BJ (cell line): ENCODE results near the gene MAPKAP1. TPM values are rescaled to one million over a fixed set of nuclear protein-coding genes. Genes with fewer than 3 reads are reported as not detected.
"Not testable (repeated sequence)": the region's sequence is repeated elsewhere in the genome, so short reads cannot be mapped to it uniquely, and the experiment has no call there.

ENCODE experiments used
- CTCF ChIA-PET: fragments of 350-600 bp; formaldehyde crosslinking; extraction: SDS; loops from one replicate; lab custom pipeline; 2021; ENCODE audit warnings: antibody characterized with exemption, inconsistent platforms; lab: Yijun Ruan, JAX
- POLR2A ChIA-PET: fragments of 300-600 bp; sonication (Branson Sonifier 250); formaldehyde crosslinking; extraction: SDS; loops from one replicate; lab custom pipeline; 2021; ENCODE audit warnings: antibody characterized with exemption; lab: Charles Lee
- DNase-seq: peaks from one replicate; pipeline ENCODE4 v3.0.0-alpha.2; 2011; ENCODE audit warnings: low read depth
- H3K27me3 ChIP-seq: 2 replicates; pipeline ENCODE4 v1.6.0; 2011; ENCODE audit warnings: low read length; ENCODE audit not compliant: control insufficient read depth, insufficient read depth
- H3K36me3 ChIP-seq: 2 replicates; pipeline ENCODE4 v1.5.1; 2011; ENCODE audit warnings: low read length; ENCODE audit not compliant: control insufficient read depth, insufficient read depth
- H3K4me3 ChIP-seq: 2 replicates; pipeline ENCODE4 v1.5.1; 2011; ENCODE audit warnings: low read depth, mild to moderate bottlenecking, control low read depth, low read length
- polyA plus RNA-seq: library from polyadenylated mRNA; depleted of rRNA; stranded (reverse); fragments of >200 nt; gene quantifications from 2 replicates; pipeline ENCODE4 v1.2.3, GENCODE V29; 2011
- TF ChIP-seq, protein P1 (sequence below): IDR thresholded peaks from 2 replicates; pipeline ENCODE4 v1.5.1; 2011; ENCODE audit warnings: low read depth, mild to moderate bottlenecking, control low read depth, inconsistent platforms, low read length, moderate library complexity; ENCODE audit not compliant: insufficient read depth

Gene MAPKAP1
- polyA plus RNA-seq, 1 experiment: 113 TPM

DNA sequence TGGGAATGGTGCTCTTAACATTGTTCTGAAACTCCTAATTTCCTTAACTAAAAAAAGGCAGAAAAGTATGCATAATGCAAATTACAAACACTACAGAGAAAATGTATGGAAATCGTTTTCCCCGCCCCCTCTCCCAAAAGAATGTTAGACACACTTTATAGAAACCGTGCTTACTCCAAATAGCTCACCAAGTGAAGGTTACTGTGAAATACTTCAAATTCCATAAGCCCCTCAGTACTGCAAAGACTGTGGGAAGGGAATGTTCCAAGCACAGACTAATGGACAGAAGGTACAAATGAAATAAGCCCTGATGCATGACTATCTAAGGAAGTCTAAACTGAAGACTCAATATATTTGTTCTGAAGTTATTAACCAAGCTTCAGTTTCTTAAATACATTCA lies 12.5 kb downstream of the MAPKAP1 start:
- Histone ChIP-seq H3K27me3 (no peaks in the 10 kb centered on the region), H3K36me3 (no peaks in the 10 kb centered on the region), H3K4me3 (no peak overlapping the region)
- TF ChIP-seq, protein P1, sequence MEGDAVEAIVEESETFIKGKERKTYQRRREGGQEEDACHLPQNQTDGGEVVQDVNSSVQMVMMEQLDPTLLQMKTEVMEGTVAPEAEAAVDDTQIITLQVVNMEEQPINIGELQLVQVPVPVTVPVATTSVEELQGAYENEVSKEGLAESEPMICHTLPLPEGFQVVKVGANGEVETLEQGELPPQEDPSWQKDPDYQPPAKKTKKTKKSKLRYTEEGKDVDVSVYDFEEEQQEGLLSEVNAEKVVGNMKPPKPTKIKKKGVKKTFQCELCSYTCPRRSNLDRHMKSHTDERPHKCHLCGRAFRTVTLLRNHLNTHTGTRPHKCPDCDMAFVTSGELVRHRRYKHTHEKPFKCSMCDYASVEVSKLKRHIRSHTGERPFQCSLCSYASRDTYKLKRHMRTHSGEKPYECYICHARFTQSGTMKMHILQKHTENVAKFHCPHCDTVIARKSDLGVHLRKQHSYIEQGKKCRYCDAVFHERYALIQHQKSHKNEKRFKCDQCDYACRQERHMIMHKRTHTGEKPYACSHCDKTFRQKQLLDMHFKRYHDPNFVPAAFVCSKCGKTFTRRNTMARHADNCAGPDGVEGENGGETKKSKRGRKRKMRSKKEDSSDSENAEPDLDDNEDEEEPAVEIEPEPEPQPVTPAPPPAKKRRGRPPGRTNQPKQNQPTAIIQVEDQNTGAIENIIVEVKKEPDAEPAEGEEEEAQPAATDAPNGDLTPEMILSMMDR: no peak
- ChIA-PET POLR2A (no interaction called here), CTCF (no interaction called here)
- no peak for DNase-seq

GRCh38 chr9:125693492-125693891 lies 13.5 kb downstream of the MAPKAP1 start:
- POLR2A ChIA-PET, H3K4me3 ChIP-seq, H3K36me3 ChIP-seq, H3K27me3 ChIP-seq, CTCF ChIA-PET, DNase-seq: not testable (repeated sequence)

- TF ChIP-seq, protein P1: no peak
- Histone ChIP-seq H3K36me3 (no peaks in the 10 kb centered on the region), H3K4me3 (no peak overlapping the region), H3K27me3 (no peaks in the 10 kb centered on the region)
- ChIA-PET POLR2A (interaction anchor here (0.5 kb wide), 1 partner anchor 22 kb away, joined by 9 read pairs; no protein-coding TSS in a partner anchor), CTCF (no interaction called here)
- no peak for DNase-seq
These were observed 15.1 kb downstream of the MAPKAP1 start for GRCh38 chr9:125691869-125692268.

GRCh38 chr9:125690679-125691078 lies 16.3 kb downstream of the MAPKAP1 start:
- H3K36me3 ChIP-seq: no peaks in the 10 kb centered on the region
- CTCF ChIA-PET: no interaction called here
- DNase-seq: no peak
- TF ChIP-seq, protein P1: no peak
- H3K4me3 ChIP-seq: no peak overlapping the region
- H3K27me3 ChIP-seq: no peaks in the 10 kb centered on the region
- POLR2A ChIA-PET: no interaction called here

- Histone ChIP-seq H3K4me3 (no peak overlapping the region), H3K36me3 (no peaks in the 10 kb centered on the region), H3K27me3 (no peaks in the 10 kb centered on the region)
- ChIA-PET CTCF (interaction anchor here (0.6 kb wide), 1 partner anchor 1486 kb away, joined by 3 read pairs; no protein-coding TSS in a partner anchor), POLR2A (no interaction called here)
- no peak for DNase-seq
- TF ChIP-seq, protein P1: no peak
These were observed 19.7 kb downstream of the MAPKAP1 start for GRCh38 chr9:125687163-125687863.
